Esophagus muscularis mucosa (tissue), 4 donors: ENCODE results near the gene CCDC137. TPM values are rescaled to one million over a fixed set of nuclear protein-coding genes. Genes with fewer than 3 reads are reported as not detected.

ENCODE experiments used
- DNase-seq: peaks from one replicate; pipeline ENCODE4 v3.0.0-alpha.2; 2017; ENCODE audit errors: extremely low spot score
- H3K27ac ChIP-seq, 4 donors: fragments of 200-600 bp; sonication (generic); replicated peaks in 1 of 4; 1 replicate in 3 of 4; 2 replicates in 1 of 4; pipeline ENCODE4 v1.5.1; 2016 to 2019; ENCODE audit warnings: mild to moderate bottlenecking in 1 of 4
- H3K27me3 ChIP-seq, 4 donors: fragments of 200-600 bp; sonication (generic); one replicate each; pipeline versions ENCODE4 v1.5.1 to v1.6.0; 2016 to 2019
- H3K36me3 ChIP-seq, 4 donors: fragments of 200-600 bp; sonication (generic); one replicate each; pipeline ENCODE4 v1.5.1; 2016 to 2019
- H3K4me1 ChIP-seq, 4 donors: fragments of 200-600 bp; sonication (generic); one replicate each; pipeline ENCODE4 v1.5.1; 2016 to 2019
- H3K4me3 ChIP-seq, 4 donors: fragments of 200-600 bp; sonication (generic); 1 replicate in 2 of 4; 2 replicates in 2 of 4; pipeline ENCODE4 v1.5.1; 2016 to 2019; ENCODE audit warnings: mild to moderate bottlenecking in 4 of 4, moderate library complexity in 1 of 4
- H3K9me3 ChIP-seq, 4 donors: fragments of 200-600 bp; sonication (generic); 1 replicate in 3 of 4; 2 replicates in 1 of 4; pipeline ENCODE4 v1.5.1; 2016 to 2019
- CTCF ChIP-seq, 3 experiments: fragments of 200-600 bp in 2 of 3; fragments of 450-650 bp in 1 of 3; sonication (generic) in 2 of 3; IDR thresholded peaks; one replicate each; pipeline ENCODE4 v1.5.1; 2017 to 2019; ENCODE audit warnings: antibody characterized with exemption in 3 of 3, mild to moderate bottlenecking in 2 of 3, moderate library complexity in 1 of 3
- EP300 ChIP-seq: sonication (generic); formaldehyde crosslinking; IDR thresholded peaks from one replicate; pipeline ENCODE4 v1.6.1; 2017; ENCODE audit warnings: antibody characterized with exemption
- POLR2A ChIP-seq: fragments of 450-650 bp; IDR thresholded peaks from one replicate; pipeline ENCODE4 v1.6.1; 2017; ENCODE audit warnings: antibody characterized with exemption, moderate library complexity, mild to moderate bottlenecking, low read depth
- POLR2AphosphoS5 ChIP-seq, 2 donors: sonication (generic); formaldehyde crosslinking; IDR thresholded peaks; one replicate each; pipeline ENCODE4 v1.6.1; 2017; ENCODE audit warnings: antibody characterized with exemption in 2 of 2
- WGBS: methylation state at CpG from one replicate; pipeline ENCODE4 v1.1.5; 2018; 5-methylcytosine and 5-hydroxymethylcytosine counted together
- intact Hi-C: fragments of 100-400 bp; cut with DNase I; formaldehyde crosslinking; loops from one replicate; pipeline ENCODE4 v1.15.1; 2023
- total RNA-seq, 4 donors: library from RNA; depleted of rRNA; stranded (reverse); fragments of >200 nt; gene quantifications; one replicate each; pipeline versions ENCODE4 v1.1.0 to v1.2.1, GENCODE V29; 2016

Gene CCDC137
- total RNA-seq, 4 donors from 2014 or later: 8.9 to 14.1 (median 12.6) TPM

GRCh38 chr17:81656835-81657234, 9.7 kb upstream of the CCDC137 start:
- WGBS: 45% methylated on average over 4 of the region's 4 CpGs
- no peak for TF ChIP-seq POLR2AphosphoS5 (IDR thresholded peaks at IDR 0.05)
- TF ChIP-seq EP300: no peak
- TF ChIP-seq POLR2A: no peak
- no peak for TF ChIP-seq CTCF (IDR thresholded peaks at IDR 0.05)
- Histone ChIP-seq H3K27me3 (peaks cover 0 to 40% (median 3%) of the 10 kb centered on the region in 4 donors), H3K4me1 (no peaks in the 10 kb centered on the region), H3K4me3 (no peak overlapping the region), H3K9me3 (no peaks in the 10 kb centered on the region), H3K36me3 (no peaks in the 10 kb centered on the region), H3K27ac (no peak overlapping the region)
- intact Hi-C loops: no loop called here
- DNase-seq: no peak

GRCh38 chr17:81659038-81659437, 7.5 kb upstream of the CCDC137 start:
- Histone ChIP-seq H3K4me3 (no peak overlapping the region), H3K27ac (no peak overlapping the region), H3K36me3 (peaks cover 0 to 3% (median under 1%) of the 10 kb centered on the region in 4 donors), H3K4me1 (no peaks in the 10 kb centered on the region), H3K9me3 (no peaks in the 10 kb centered on the region), H3K27me3 (peaks cover 0 to 18% (median 0%) of the 10 kb centered on the region in 4 donors)
- WGBS: 84% methylated on average over 5 of the region's 5 CpGs
- DNase-seq: no peak
- TF ChIP-seq CTCF (IDR thresholded peaks at IDR 0.05) (no peak), POLR2AphosphoS5 (IDR thresholded peaks at IDR 0.05) (no peak), POLR2A (no peak), EP300 (no peak)
- intact Hi-C loops: no loop called here

GRCh38 chr17:81660441-81660840, 6.1 kb upstream of the CCDC137 start:
- no peak overlapping the region for H3K4me3 ChIP-seq
- 97% methylated on average over 9 of the region's 9 CpGs for WGBS
- TF ChIP-seq POLR2A (no peak), EP300 (no peak)
- DNase-seq: no peak
- no peaks in the 10 kb centered on the region for H3K9me3 ChIP-seq
- H3K27ac ChIP-seq: no peak overlapping the region
- intact Hi-C loops: no loop called here
- H3K4me1 ChIP-seq: peaks cover 5 to 6% (median 6%) of the 10 kb centered on the region in 4 donors
- H3K27me3 ChIP-seq: peaks cover 0 to 4% (median 0%) of the 10 kb centered on the region in 4 donors
- H3K36me3 ChIP-seq: peaks cover 0 to 15% (median 5%) of the 10 kb centered on the region in 4 donors

- Histone ChIP-seq H3K27ac (no peak overlapping the region), H3K27me3 (no peaks in the 10 kb centered on the region), H3K9me3 (no peaks in the 10 kb centered on the region), H3K36me3 (peaks cover 0 to 15% (median 5%) of the 10 kb centered on the region in 4 donors), H3K4me1 (peaks cover 10 to 15% (median 13%) of the 10 kb centered on the region in 4 donors), H3K4me3 (no peak overlapping the region)
- TF ChIP-seq POLR2AphosphoS5 (IDR thresholded peaks at IDR 0.05) (no peak), POLR2A (no peak), CTCF (IDR thresholded peaks at IDR 0.05) (no peak), EP300 (no peak)
- no peak for DNase-seq
- intact Hi-C loops: no loop called here
- WGBS: 90% methylated on average over 4 of the region's 4 CpGs
Measured at GRCh38 chr17:81662002-81662401, 4.5 kb upstream of the CCDC137 start.

GRCh38 chr17:81664051-81664470, 2.5 kb upstream of the CCDC137 start:
- intact Hi-C loops: no loop called here
- TF ChIP-seq POLR2A (no peak), EP300 (no peak), POLR2AphosphoS5 (IDR thresholded peaks at IDR 0.05) (no peak), CTCF (IDR thresholded peaks at IDR 0.05) (no peak)
- no peak overlapping the region for H3K27ac ChIP-seq
- no peak overlapping the region for H3K4me3 ChIP-seq
- peaks cover 0 to 28% (median 13%) of the 10 kb centered on the region in 4 donors for H3K36me3 ChIP-seq
- H3K9me3 ChIP-seq: no peaks in the 10 kb centered on the region
- peaks cover 21 to 35% (median 30%) of the 10 kb centered on the region in 4 donors for H3K4me1 ChIP-seq
- WGBS: 84% methylated on average over 7 of the region's 7 CpGs
- no peak for DNase-seq
- H3K27me3 ChIP-seq: no peaks in the 10 kb centered on the region
